Smooth muscle cell (in vitro differentiated cells): ENCODE results near the gene KCNQ2. TPM values are rescaled to one million over a fixed set of nuclear protein-coding genes. Genes with fewer than 3 reads are reported as not detected.
A peak's percentile ranks its signal among the peaks of the same experiment; 100 is the strongest.

Experiments used
- DNase-seq: peaks from one replicate; lab custom pipeline; 2025; ENCODE audit not compliant: unreplicated experiment; lab: John Stamatoyannopoulos, UW
- H2AFZ ChIP-seq: fragments of 200-600 bp; sonication (generic); 2 replicates; pipeline ENCODE4 v1.6.0; 2016; ENCODE audit warnings: antibody characterized with exemption, low read depth, mild to moderate bottlenecking
- H3F3A ChIP-seq: fragments of 200-600 bp; sonication (generic); 2 replicates; pipeline ENCODE4 v1.6.0; 2017; ENCODE audit warnings: antibody characterized with exemption, low read depth
- H3K27ac ChIP-seq: fragments of 200-600 bp; sonication (generic); 2 replicates; pipeline ENCODE4 v1.5.1; 2016; ENCODE audit warnings: low read depth, mild to moderate bottlenecking
- H3K27me3 ChIP-seq: fragments of 200-600 bp; sonication (generic); 2 replicates; pipeline ENCODE4 v1.6.1; 2016; ENCODE audit warnings: low read depth, mild to moderate bottlenecking
- H3K36me3 ChIP-seq: fragments of 200-600 bp; sonication (generic); 2 replicates; pipeline ENCODE4 v1.5.1; 2016; ENCODE audit warnings: low read depth
- H3K4me1 ChIP-seq: fragments of 200-600 bp; sonication (generic); 2 replicates; pipeline ENCODE4 v1.5.1; 2016; ENCODE audit warnings: low read depth
- H3K4me2 ChIP-seq: fragments of 200-600 bp; sonication (generic); 2 replicates; pipeline ENCODE4 v1.6.0; 2016; ENCODE audit warnings: mild to moderate bottlenecking
- H3K4me3 ChIP-seq: fragments of 200-600 bp; sonication (generic); 2 replicates; pipeline ENCODE4 v1.5.1; 2016; ENCODE audit warnings: mild to moderate bottlenecking
- H3K79me2 ChIP-seq: fragments of 200-600 bp; sonication (generic); 2 replicates; pipeline ENCODE4 v1.6.0; 2016; ENCODE audit warnings: low read depth, mild to moderate bottlenecking
- H3K9ac ChIP-seq: fragments of 200-600 bp; sonication (generic); 2 replicates; pipeline ENCODE4 v1.6.0; 2016; ENCODE audit warnings: low read depth
- H3K9me3 ChIP-seq: fragments of 200-600 bp; sonication (generic); replicated peaks from 2 replicates; pipeline ENCODE4 v1.5.1; 2016; ENCODE audit warnings: low read depth
- H4K20me1 ChIP-seq: fragments of 200-600 bp; sonication (generic); 2 replicates; pipeline ENCODE4 v1.6.0; 2016; ENCODE audit warnings: low read depth
- CTCF ChIP-seq: fragments of 200-600 bp; sonication (generic); IDR thresholded peaks from 2 replicates; pipeline ENCODE4 v1.5.1; 2017; ENCODE audit warnings: borderline replicate concordance, mild to moderate bottlenecking, antibody characterized with exemption; ENCODE audit not compliant: insufficient read depth, poor library complexity, severe bottlenecking
- WGBS: methylation state at CpG from one replicate; pipeline ENCODE4 v1.1.7; 2016; ENCODE audit warnings: low lambda C conversion rate; 5-methylcytosine and 5-hydroxymethylcytosine counted together
- polyA plus RNA-seq: library from polyadenylated mRNA; unstranded; fragments of >200 nt; fragmentation: Nextera tagmentation; extraction: Ambion mirVana; gene quantifications from 2 replicates; pipeline ENCODE4 v1.2.1, GENCODE V29; 2016
- total RNA-seq: library from RNA; depleted of rRNA; stranded (reverse); fragments of >200 nt; gene quantifications from 2 replicates; pipeline ENCODE4 v1.2.3, GENCODE V29; 2014

The KCNQ2 gene
- total and polyA plus RNA-seq, 2 experiments from 2014 or later = 5.1 to 5.7 TPM

GRCh38 chr20:63471002-63471716, 1.3 kb downstream of the KCNQ2 start:
- Histone ChIP-seq H3K36me3 (no peaks in the 10 kb centered on the region), H3K9me3 (no peaks in the 10 kb centered on the region), H3K9ac (no peak overlapping the region), H3K4me1 (no peaks in the 10 kb centered on the region), H4K20me1 (no peaks in the 10 kb centered on the region), H3F3A (no peaks in the 10 kb centered on the region), H3K4me2 (peak overlapping the region; percentile 85), H3K4me3 (peak overlapping the region; percentile 42), H3K27ac (no peak overlapping the region), H3K27me3 (peaks cover 53% of the 10 kb centered on the region), H3K79me2 (no peaks in the 10 kb centered on the region), H2AFZ (no peak overlapping the region)
- no peak for DNase-seq
- 17% methylated on average over 36 of the region's 46 CpGs for WGBS
- no peak for TF ChIP-seq CTCF

GRCh38 chr20:63470410-63470809, 2.0 kb downstream of the KCNQ2 start:
- Histone ChIP-seq H3K27ac (no peak overlapping the region), H3K4me1 (no peaks in the 10 kb centered on the region), H3K79me2 (no peaks in the 10 kb centered on the region), H3K36me3 (no peaks in the 10 kb centered on the region), H3K4me3 (no peak overlapping the region), H4K20me1 (no peaks in the 10 kb centered on the region), H3K9me3 (no peaks in the 10 kb centered on the region), H2AFZ (no peak overlapping the region), H3K27me3 (peaks cover 53% of the 10 kb centered on the region), H3K4me2 (no peak overlapping the region), H3F3A (no peaks in the 10 kb centered on the region), H3K9ac (no peak overlapping the region)
- TF ChIP-seq CTCF = no peak
- WGBS = 83% methylated on average over 10 of the region's 10 CpGs
- no peak for DNase-seq

GRCh38 chr20:63469713-63470101, 2.7 kb downstream of the KCNQ2 start:
- Histone ChIP-seq H4K20me1 (no peaks in the 10 kb centered on the region), H3K4me3 (no peak overlapping the region), H3K79me2 (no peaks in the 10 kb centered on the region), H3K36me3 (no peaks in the 10 kb centered on the region), H3K9ac (no peak overlapping the region), H3K9me3 (no peaks in the 10 kb centered on the region), H2AFZ (no peak overlapping the region), H3F3A (no peaks in the 10 kb centered on the region), H3K27me3 (peaks cover 46% of the 10 kb centered on the region), H3K4me2 (no peak overlapping the region), H3K4me1 (no peaks in the 10 kb centered on the region), H3K27ac (no peak overlapping the region)
- no peak for DNase-seq
- TF ChIP-seq CTCF = no peak
- 90% methylated on average over 13 of the region's 13 CpGs for WGBS

GRCh38 chr20:63469019-63469712, 3.3 kb downstream of the KCNQ2 start:
- Histone ChIP-seq H4K20me1 (no peaks in the 10 kb centered on the region), H3K27ac (no peak overlapping the region), H3K9me3 (no peaks in the 10 kb centered on the region), H3K27me3 (peaks cover 40% of the 10 kb centered on the region), H3K9ac (no peak overlapping the region), H3K4me1 (no peaks in the 10 kb centered on the region), H2AFZ (no peak overlapping the region), H3K79me2 (no peaks in the 10 kb centered on the region), H3K36me3 (no peaks in the 10 kb centered on the region), H3F3A (no peaks in the 10 kb centered on the region), H3K4me2 (no peak overlapping the region), H3K4me3 (no peak overlapping the region)
- WGBS = 87% methylated on average over 22 of the region's 22 CpGs
- no peak for TF ChIP-seq CTCF
- no peak for DNase-seq
